K562 (cell line): ENCODE results near the gene SRM. TPM values are rescaled to one million over a fixed set of nuclear protein-coding genes. Genes with fewer than 3 reads are reported as not detected.
A peak's percentile ranks its signal among the peaks of the same experiment; 100 is the strongest.
"Not testable (repeated sequence)": the region's sequence is repeated elsewhere in the genome, so short reads cannot be mapped to it uniquely, and the experiment has no call there.

ENCODE experiments used
- ATAC-seq: fragments of 200-7000 bp; cut with Tn5 transposase; 3 replicates; pipeline ENCODE4 v1.9.1; 2020; ENCODE audit warnings: moderate library complexity
- BruUV-seq: library from RNA; stranded (reverse); fragments of 400-500 nt; replicated peaks from 2 replicates; lab custom pipeline; 2021; lab: Mats Ljungman, UMichigan
- CTCF ChIA-PET: fragments of 300-600 bp; formaldehyde crosslinking; extraction: SDS; loops from one replicate; lab custom pipeline; 2021; ENCODE audit warnings: low intra/inter-chr PET ratio; lab: Yijun Ruan, JAX
- POLR2A ChIA-PET: fragments of 300-600, 350-650 bp; sonication (Branson Sonifier 250); formaldehyde crosslinking; extraction: SDS; loops from one replicate; lab custom pipeline; 2021; ENCODE audit warnings: antibody characterized with exemption, inconsistent platforms; lab: Yijun Ruan, JAX
- DNase-seq, 4 experiments: peaks; one replicate each; pipeline versions ENCODE4 v3.0.0 to v3.0.0-alpha.2; 2011 to 2018; ENCODE audit warnings: low spot score in 3 of 4, mixed read lengths in 3 of 4; ENCODE audit errors: extremely low read depth in 1 of 4
- FAIRE-seq: peaks from 2 replicates; lab custom pipeline; 2011; peaks lifted over from hg19 to GRCh38; lab: Jason Lieb, UNC
- H2AFZ ChIP-seq: 2 replicates; pipeline ENCODE4 v1.6.0; 2011; ENCODE audit warnings: low read depth, low read length, control low read depth, inconsistent platforms
- H3K27ac ChIP-seq: fragments of 200-600 bp; 3 replicates; pipeline ENCODE4 v1.8.0; 2011; ENCODE audit warnings: low read depth, mild to moderate bottlenecking, control low read depth, inconsistent platforms, low read length, moderate library complexity, mixed read lengths; ENCODE audit errors: extremely low read depth
- H3K27me3 ChIP-seq, 2 experiments: fragments of 300-600 bp in 1 of 2; 2 replicates in 1 of 2; 3 replicates in 1 of 2; pipeline versions ENCODE4 v1.6.0 to v1.8.0; 2011; ENCODE audit warnings: inconsistent platforms in 2 of 2, low read length in 2 of 2, mild to moderate bottlenecking in 1 of 2, mixed read lengths in 1 of 2, moderate library complexity in 1 of 2; ENCODE audit not compliant: control insufficient read depth in 2 of 2, insufficient read depth in 2 of 2
- H3K36me3 ChIP-seq: fragments of 300-600 bp; 3 replicates; pipeline ENCODE4 v1.8.0; 2011; ENCODE audit warnings: mild to moderate bottlenecking, low read length, inconsistent platforms; ENCODE audit not compliant: control insufficient read depth, insufficient read depth
- H3K4me1 ChIP-seq, 2 experiments: fragments of 200-600 bp in 1 of 2; replicated peaks in 1 of 2; 2 replicates in 1 of 2; 3 replicates in 1 of 2; pipeline versions ENCODE4 v1.5.1 to v1.8.0; 2011; ENCODE audit warnings: inconsistent platforms in 2 of 2, low read length in 2 of 2, mild to moderate bottlenecking in 1 of 2, mixed read lengths in 1 of 2, moderate library complexity in 1 of 2; ENCODE audit not compliant: control insufficient read depth in 2 of 2, insufficient read depth in 2 of 2
- H3K4me2 ChIP-seq: 2 replicates; pipeline ENCODE4 v1.6.1; 2011; ENCODE audit warnings: low read length, control low read depth, inconsistent platforms, mixed read lengths; ENCODE audit not compliant: insufficient read depth
- H3K4me3 ChIP-seq: fragments of 200-600 bp; sonication (generic), shearing (Covaris generic); 2 replicates; pipeline ENCODE4 v1.5.1; 2016; ENCODE audit warnings: control low read depth, inconsistent platforms
- H3K79me2 ChIP-seq: fragments of 200-600 bp; 3 replicates; pipeline ENCODE4 v1.8.0; 2011; ENCODE audit warnings: low read length, inconsistent platforms; ENCODE audit not compliant: control insufficient read depth, insufficient read depth
- H3K9ac ChIP-seq, 2 experiments: 2 replicates each; pipeline versions ENCODE4 v1.6.0 to v1.6.1; 2011; ENCODE audit warnings: low read depth in 2 of 2, low read length in 2 of 2, control low read depth in 1 of 2, inconsistent platforms in 1 of 2, mild to moderate bottlenecking in 1 of 2, mixed read lengths in 1 of 2; ENCODE audit not compliant: insufficient read depth in 1 of 2
- H3K9me1 ChIP-seq: one replicate; pipeline ENCODE4 v1.6.0; 2011; ENCODE audit warnings: inconsistent platforms, mild to moderate bottlenecking, low read length, moderate library complexity; ENCODE audit not compliant: control insufficient read depth, insufficient read depth
- H3K9me3 ChIP-seq: replicated peaks from 2 replicates; pipeline ENCODE4 v1.5.1; 2011; ENCODE audit warnings: low read depth, low read length, inconsistent platforms; ENCODE audit not compliant: control insufficient read depth, insufficient read depth
- H4K20me1 ChIP-seq: replicated peaks from 2 replicates; pipeline ENCODE4 v1.6.1; 2011; ENCODE audit warnings: low read length, inconsistent platforms, mixed read lengths; ENCODE audit not compliant: control insufficient read depth, insufficient read depth
- CEBPG ChIP-seq, 3 experiments: fragments of 200-800 bp in 1 of 3; sonication (Bioruptor generic) in 1 of 3; sonication (generic) in 1 of 3; formaldehyde crosslinking in 1 of 3; IDR thresholded peaks in 2 of 3; conservative IDR thresholded peaks in 1 of 3; 2 replicates each; pipeline versions ENCODE4 v1.6.1 to v1.8.0; 2016 to 2022; ENCODE audit warnings: missing compliant biosample characterization in 2 of 3, missing genetic modification characterization in 2 of 3, mild to moderate bottlenecking in 1 of 3, missing genetic modification reagents in 1 of 3
- GATA2 ChIP-seq: sonication (generic); formaldehyde crosslinking; IDR thresholded peaks from 2 replicates; pipeline ENCODE4 v1.4.0; 2020; ENCODE audit warnings: mild to moderate bottlenecking, missing genetic modification reagents
- WGBS: fragments of 100-300 bp; shearing (Covaris generic); methylation state at CpG from one replicate; pipeline ENCODE4 v1.1.6; 2016; ENCODE audit warnings: low coverage, mixed read lengths; ENCODE audit not compliant: insufficient coverage; ENCODE audit errors: missing lambda C conversion rate; 5-methylcytosine and 5-hydroxymethylcytosine counted together
- in situ Hi-C: fragments of 300-500 bp; cut with MboI; formaldehyde crosslinking; loops from 4 replicates; pipeline ENCODE4 v1.15.0; 2018; ENCODE audit warnings: inconsistent platforms, mixed read lengths
- intact Hi-C: fragments of 100-400 bp; cut with micrococcal nuclease; formaldehyde crosslinking; loops from 2 replicates; pipeline ENCODE4 v1.14.2; 2022
- polyA plus RNA-seq, 8 experiments: library from polyadenylated mRNA; depleted of rRNA in 4 of 8; stranded (reverse) in 5 of 8; unstranded in 3 of 8; fragments of >200 nt; fragmentation: Nextera tagmentation in 2 of 8; fragmentation: Illumina TruSeq in 1 of 8; extraction: Ambion mirVana in 2 of 8; extraction: Trizol in 1 of 8; gene quantifications; 2 replicates each; pipeline versions ENCODE4 v1.2.1 to v1.2.3, GENCODE V29; 2011 to 2014; ENCODE audit warnings: inconsistent platforms in 1 of 8, missing spikeins in 1 of 8
- total RNA-seq, 7 experiments: library from RNA; depleted of rRNA in 6 of 7; stranded (reverse); fragments of >200 nt in 6 of 7; fragmentation: Illumina TruSeq in 2 of 7; extraction: Trizol in 2 of 7; gene quantifications; 2 replicates each; pipeline versions ENCODE4 v1.2.1 to v1.2.3, GENCODE V29; 2011 to 2021; ENCODE audit warnings: low replicate concordance in 1 of 7
- TF ChIP-seq, protein P1 (sequence below): sonication (generic); formaldehyde crosslinking; IDR thresholded peaks from 2 replicates; pipeline ENCODE4 v1.8.0; 2023; ENCODE audit warnings: mild to moderate bottlenecking, missing genetic modification reagents
- TF ChIP-seq, protein P2 (sequence below): fragments of 250-450 bp; sonication (Bioruptor Pico); IDR thresholded peaks from 2 replicates; pipeline ENCODE4 v1.8.0; 2022; ENCODE audit warnings: inconsistent platforms

The SRM gene
- total and polyA plus RNA-seq, 9 of the 15 experiments (the other 6 are each of a cell fraction or from before 2014, with no cell fraction given) = 23.9 to 373 (median 82.5) TPM

DNA sequence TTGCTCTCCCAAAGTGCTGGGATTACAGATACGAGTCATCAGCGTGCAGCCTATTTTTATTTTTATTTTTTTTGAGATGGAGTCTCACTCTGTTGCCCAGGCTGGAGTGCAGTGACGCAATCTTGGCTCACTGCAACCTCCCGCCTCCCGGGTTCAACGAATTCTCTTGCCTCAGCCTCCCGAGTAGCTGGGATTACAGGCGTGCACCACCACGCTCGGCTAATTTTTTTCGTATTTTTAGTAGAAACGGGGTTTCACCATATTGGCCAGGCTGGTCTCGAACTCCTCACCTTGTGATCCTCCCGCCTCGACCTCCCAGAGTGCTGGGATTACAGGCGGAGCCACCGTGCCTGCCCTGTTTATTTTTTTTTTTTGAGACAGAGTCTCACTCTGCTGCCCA is 41.0 kb upstream of the SRM start:
- POLR2A ChIA-PET = interaction anchor here (3.4 kb wide), 1 partner anchor 13 kb away, joined by 24 read pairs; no protein-coding TSS in a partner anchor
- DNase-seq, intact Hi-C loops, H3K9ac ChIP-seq, H4K20me1 ChIP-seq, H3K27ac ChIP-seq, H3K4me2 ChIP-seq, H3K27me3 ChIP-seq, H3K4me3 ChIP-seq, H3K9me1 ChIP-seq, CTCF ChIA-PET, BruUV-seq, ATAC-seq, in situ Hi-C loops, FAIRE-seq, H3K9me3 ChIP-seq, H2AFZ ChIP-seq: not testable (repeated sequence)
- WGBS = 94% methylated on average over 17 of the region's 17 CpGs
- Histone ChIP-seq H3K36me3 (peaks cover 31% of the 10 kb centered on the region; the same call in 2 of the 3 replicates), H3K79me2 (peaks cover 27% of the 10 kb centered on the region), H3K4me1 (peaks cover 8 to 14% of the 10 kb centered on the region in 2 experiments; a peak in 4 of 5 replicates)

DNA sequence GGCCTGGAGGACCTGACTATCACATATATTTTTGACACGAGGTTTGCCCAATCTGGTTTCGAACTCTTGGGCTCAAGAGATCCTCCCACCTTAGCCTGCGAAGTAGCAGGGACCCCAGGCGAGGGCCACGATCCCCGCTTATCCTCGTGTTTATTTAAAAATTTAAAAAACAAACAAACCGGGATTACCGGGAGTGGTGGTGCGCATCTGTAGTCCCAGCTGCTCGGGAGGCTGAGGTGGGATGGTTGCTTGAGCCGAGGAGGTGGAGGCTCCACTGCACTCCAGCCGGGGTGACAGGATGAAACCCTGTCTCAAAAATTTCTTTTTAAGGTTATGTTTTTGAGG is 40.3 kb upstream of the SRM start:
- Histone ChIP-seq H3K4me2 (peak overlapping the region; percentile 94), H3K4me3 (peak overlapping the region; percentile 86), H3K36me3 (peaks cover 32% of the 10 kb centered on the region), H2AFZ (peak overlapping the region; percentile 96), H3K27ac (peak overlapping the region; percentile 87), H3K79me2 (peaks cover 27% of the 10 kb centered on the region), H3K4me1 (peaks cover 8 to 14% of the 10 kb centered on the region in 2 experiments; a peak in 4 of 5 replicates), H3K9me3 (no peaks in the 10 kb centered on the region), H3K27me3 (no peaks in the 10 kb centered on the region), H3K9me1 (no peaks in the 10 kb centered on the region), H3K9ac (peak overlapping the region; percentile 95 to 99; a peak in 2 of 4 replicates), H4K20me1 (no peaks in the 10 kb centered on the region)
- DNase-seq (no peak), ATAC-seq (no peak), FAIRE-seq (no peak)
- BruUV-seq = no TSS peak
- intact Hi-C loops = no loop called here
- 67% methylated on average over 13 of the region's 13 CpGs for WGBS
- in situ Hi-C loops = no loop called here
- ChIA-PET POLR2A (interaction anchor here (0.6 to 3.4 kb wide), 15 partner anchors 9 to 212 kb away, joined by 3 to 28 read pairs (median 4); no protein-coding TSS in a partner anchor), CTCF (no interaction called here)
- TF ChIP-seq GATA2 (CRISPR knock-in tag) (0 out of 2 replicates have a peak, but pooled peaks have one; percentile 11), CEBPG (CRISPR knock-in tag; IDR thresholded peaks at IDR 0.05) (0 out of 2 replicates have a peak, but pooled peaks have one; percentile 29), CEBPG (tag; conservative IDR thresholded peaks at IDR 0.05 in 1 of 2, IDR thresholded peaks at IDR 0.05 in 1 of 2) (no peak)
- TF ChIP-seq, protein P1, sequence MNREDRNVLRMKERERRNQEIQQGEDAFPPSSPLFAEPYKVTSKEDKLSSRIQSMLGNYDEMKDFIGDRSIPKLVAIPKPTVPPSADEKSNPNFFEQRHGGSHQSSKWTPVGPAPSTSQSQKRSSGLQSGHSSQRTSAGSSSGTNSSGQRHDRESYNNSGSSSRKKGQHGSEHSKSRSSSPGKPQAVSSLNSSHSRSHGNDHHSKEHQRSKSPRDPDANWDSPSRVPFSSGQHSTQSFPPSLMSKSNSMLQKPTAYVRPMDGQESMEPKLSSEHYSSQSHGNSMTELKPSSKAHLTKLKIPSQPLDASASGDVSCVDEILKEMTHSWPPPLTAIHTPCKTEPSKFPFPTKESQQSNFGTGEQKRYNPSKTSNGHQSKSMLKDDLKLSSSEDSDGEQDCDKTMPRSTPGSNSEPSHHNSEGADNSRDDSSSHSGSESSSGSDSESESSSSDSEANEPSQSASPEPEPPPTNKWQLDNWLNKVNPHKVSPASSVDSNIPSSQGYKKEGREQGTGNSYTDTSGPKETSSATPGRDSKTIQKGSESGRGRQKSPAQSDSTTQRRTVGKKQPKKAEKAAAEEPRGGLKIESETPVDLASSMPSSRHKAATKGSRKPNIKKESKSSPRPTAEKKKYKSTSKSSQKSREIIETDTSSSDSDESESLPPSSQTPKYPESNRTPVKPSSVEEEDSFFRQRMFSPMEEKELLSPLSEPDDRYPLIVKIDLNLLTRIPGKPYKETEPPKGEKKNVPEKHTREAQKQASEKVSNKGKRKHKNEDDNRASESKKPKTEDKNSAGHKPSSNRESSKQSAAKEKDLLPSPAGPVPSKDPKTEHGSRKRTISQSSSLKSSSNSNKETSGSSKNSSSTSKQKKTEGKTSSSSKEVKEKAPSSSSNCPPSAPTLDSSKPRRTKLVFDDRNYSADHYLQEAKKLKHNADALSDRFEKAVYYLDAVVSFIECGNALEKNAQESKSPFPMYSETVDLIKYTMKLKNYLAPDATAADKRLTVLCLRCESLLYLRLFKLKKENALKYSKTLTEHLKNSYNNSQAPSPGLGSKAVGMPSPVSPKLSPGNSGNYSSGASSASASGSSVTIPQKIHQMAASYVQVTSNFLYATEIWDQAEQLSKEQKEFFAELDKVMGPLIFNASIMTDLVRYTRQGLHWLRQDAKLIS (CRISPR knock-in tag) = no peak
- TF ChIP-seq, protein P2, sequence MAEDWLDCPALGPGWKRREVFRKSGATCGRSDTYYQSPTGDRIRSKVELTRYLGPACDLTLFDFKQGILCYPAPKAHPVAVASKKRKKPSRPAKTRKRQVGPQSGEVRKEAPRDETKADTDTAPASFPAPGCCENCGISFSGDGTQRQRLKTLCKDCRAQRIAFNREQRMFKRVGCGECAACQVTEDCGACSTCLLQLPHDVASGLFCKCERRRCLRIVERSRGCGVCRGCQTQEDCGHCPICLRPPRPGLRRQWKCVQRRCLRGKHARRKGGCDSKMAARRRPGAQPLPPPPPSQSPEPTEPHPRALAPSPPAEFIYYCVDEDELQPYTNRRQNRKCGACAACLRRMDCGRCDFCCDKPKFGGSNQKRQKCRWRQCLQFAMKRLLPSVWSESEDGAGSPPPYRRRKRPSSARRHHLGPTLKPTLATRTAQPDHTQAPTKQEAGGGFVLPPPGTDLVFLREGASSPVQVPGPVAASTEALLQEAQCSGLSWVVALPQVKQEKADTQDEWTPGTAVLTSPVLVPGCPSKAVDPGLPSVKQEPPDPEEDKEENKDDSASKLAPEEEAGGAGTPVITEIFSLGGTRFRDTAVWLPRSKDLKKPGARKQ (CRISPR knock-in tag) = peak; percentile 79; the same call in 1 of the 2 replicates
